ENCODE measurements around the gene NECTIN1. TPM values are rescaled to one million over a fixed set of nuclear protein-coding genes. Genes with fewer than 3 reads are reported as not detected.

NECTIN1 gene
- total RNA-seq, 1 experiment from 2014 or later: 61.7 TPM

- no peak for DNase-seq
- no peaks in the 10 kb centered on the region for H3K27me3 ChIP-seq
- no peak overlapping the region for H3K27ac ChIP-seq
- H3K9me3 ChIP-seq (replicated peaks): no peaks in the 10 kb centered on the region
- 0 out of 2 replicates have a peak, but pooled peaks cover 3% of the 10 kb centered on the region for H3K36me3 ChIP-seq
- no peak overlapping the region for H3K4me3 ChIP-seq
- peaks cover 29% of the 10 kb centered on the region for H3K4me1 ChIP-seq
Measured at GRCh38 chr11:119691020-119691666, 37.9 kb downstream of the NECTIN1 start.

DNA sequence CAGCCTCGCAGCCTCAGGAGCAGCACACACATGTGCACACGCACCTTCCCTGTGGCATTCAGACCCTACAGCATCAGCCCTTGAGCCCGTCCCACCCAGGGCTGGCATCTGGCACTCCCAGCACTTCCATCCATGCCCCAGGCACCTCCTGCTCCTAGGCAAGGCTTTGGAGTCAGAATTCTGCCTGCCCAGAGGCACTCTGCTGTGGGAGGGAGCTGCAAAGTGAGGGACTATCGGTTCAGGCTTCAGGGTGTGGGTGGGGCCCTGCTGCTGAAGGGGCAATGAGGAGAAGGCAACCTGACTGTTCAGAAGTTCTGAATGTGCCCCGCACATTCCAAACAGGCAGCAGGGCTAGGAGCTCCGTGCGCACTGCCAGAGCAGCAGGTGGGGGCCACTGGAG is 39.7 kb downstream of the NECTIN1 start:
- Histone ChIP-seq H3K27me3 (no peaks in the 10 kb centered on the region), H3K9me3 (replicated peaks) (no peaks in the 10 kb centered on the region), H3K27ac (no peak overlapping the region), H3K36me3 (no peaks in the 10 kb centered on the region), H3K4me3 (no peak overlapping the region), H3K4me1 (peaks cover 32% of the 10 kb centered on the region)
- no peak for DNase-seq

DNA sequence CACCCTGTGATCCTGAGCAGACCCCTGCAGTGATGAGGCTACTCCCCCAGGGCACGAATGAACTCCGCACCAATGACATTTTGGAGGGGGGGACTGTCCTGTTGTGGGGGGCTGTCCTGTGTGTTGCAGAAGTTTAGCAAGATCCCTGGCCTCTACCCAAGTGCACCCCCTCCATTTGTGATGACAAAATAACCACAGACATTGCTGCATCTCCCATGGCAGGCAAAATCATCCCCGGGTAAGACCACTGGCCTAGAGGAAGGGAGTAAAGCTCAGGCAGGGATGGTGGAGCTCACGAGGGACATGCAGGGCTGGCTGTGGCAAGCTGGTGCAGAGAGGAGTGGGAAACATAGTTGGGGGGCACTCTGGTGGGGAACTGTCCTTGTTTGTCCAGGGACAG is 40.6 kb downstream of the NECTIN1 start:
- H3K4me3 ChIP-seq: no peak overlapping the region
- peaks cover 25% of the 10 kb centered on the region for H3K4me1 ChIP-seq
- no peaks in the 10 kb centered on the region for H3K36me3 ChIP-seq
- H3K9me3 ChIP-seq (replicated peaks): no peaks in the 10 kb centered on the region
- no peak for DNase-seq
- no peaks in the 10 kb centered on the region for H3K27me3 ChIP-seq
- H3K27ac ChIP-seq: no peak overlapping the region

DNA sequence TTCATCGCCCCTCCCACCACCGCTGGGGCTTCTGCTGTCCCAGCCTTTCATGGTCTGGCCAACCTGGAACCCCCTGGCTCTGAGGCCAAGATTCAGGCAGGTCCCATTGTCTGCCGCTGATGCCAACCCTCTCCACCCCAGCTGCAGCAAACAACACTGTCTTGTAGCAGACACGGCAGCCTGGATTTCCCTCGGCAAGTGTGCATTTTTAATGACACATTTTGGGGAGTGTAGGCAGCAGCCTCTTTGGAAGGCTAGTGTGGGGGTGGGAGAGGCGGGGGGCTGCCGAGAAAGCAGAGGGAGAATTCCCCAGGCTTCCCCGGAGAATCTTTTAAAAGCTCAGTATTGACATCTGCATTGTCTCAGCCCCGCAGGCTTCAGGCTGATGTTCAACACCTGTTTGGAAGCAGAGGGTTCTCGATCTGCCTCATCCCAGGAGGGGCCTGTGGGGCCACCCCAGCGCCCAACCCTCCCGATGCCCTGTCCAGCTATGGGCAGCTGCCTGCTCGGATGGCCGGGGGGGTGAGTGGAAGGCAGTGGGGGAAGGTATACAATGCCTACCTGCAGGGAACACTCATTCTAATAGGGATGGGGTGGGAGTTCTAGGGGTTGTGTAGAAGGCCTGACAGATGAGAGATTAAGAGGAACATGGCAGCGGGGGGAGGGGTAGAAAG is 41.5 kb downstream of the NECTIN1 start:
- H3K27ac ChIP-seq: no peak overlapping the region
- no peak overlapping the region for H3K4me3 ChIP-seq
- H3K4me1 ChIP-seq: peaks cover 20% of the 10 kb centered on the region
- no peaks in the 10 kb centered on the region for H3K9me3 ChIP-seq (replicated peaks)
- H3K36me3 ChIP-seq: no peaks in the 10 kb centered on the region
- DNase-seq: no peak
- no peaks in the 10 kb centered on the region for H3K27me3 ChIP-seq

DNA sequence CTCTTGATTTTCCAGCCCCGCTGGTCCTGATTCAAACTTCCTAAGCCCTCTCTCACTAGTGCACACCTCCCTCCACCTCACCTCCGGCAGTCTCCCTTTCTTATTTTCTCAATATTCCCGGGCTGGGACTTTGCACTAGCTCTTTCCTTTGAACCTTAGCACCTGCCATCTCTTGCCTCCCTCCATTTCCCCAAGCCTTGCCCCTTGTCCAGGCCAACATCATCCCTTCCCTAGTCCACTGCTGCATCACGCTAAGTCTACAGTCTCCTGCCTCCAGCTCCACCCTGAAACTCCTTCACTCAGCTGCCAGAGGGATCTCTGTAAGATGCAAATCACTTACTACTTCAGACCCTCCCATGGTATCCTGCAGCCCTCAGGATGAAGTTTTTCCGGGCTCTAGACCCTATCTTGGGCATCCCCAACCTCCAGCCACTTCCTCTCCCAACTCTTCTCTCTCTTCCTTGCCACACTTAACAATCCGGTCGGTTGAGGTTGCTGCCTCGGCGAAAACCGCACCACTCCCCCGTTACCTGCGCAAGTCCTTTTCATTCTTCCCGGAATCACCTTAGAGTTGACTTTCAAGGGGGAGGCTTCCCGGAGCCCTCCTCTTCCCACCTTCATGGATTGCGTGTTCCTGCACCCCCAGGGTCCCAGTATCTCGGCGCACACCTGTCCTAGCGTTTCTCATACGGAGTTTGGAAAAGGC is 42.7 kb downstream of the NECTIN1 start:
- DNase-seq: no peak
- Histone ChIP-seq H3K9me3 (replicated peaks) (no peaks in the 10 kb centered on the region), H3K4me3 (no peak overlapping the region), H3K27ac (no peak overlapping the region), H3K27me3 (no peaks in the 10 kb centered on the region), H3K36me3 (no peaks in the 10 kb centered on the region), H3K4me1 (peaks cover 15% of the 10 kb centered on the region; the same call in 1 of the 2 replicates)

GRCh38 chr11:119685111-119685746 is 43.8 kb downstream of the NECTIN1 start:
- H3K4me1 ChIP-seq: peaks cover 13% of the 10 kb centered on the region; the same call in 1 of the 2 replicates
- no peaks in the 10 kb centered on the region for H3K36me3 ChIP-seq
- no peak for DNase-seq
- H3K27me3 ChIP-seq: no peaks in the 10 kb centered on the region
- no peak overlapping the region for H3K4me3 ChIP-seq
- H3K9me3 ChIP-seq (replicated peaks): no peaks in the 10 kb centered on the region
- H3K27ac ChIP-seq: no peak overlapping the region

DNA sequence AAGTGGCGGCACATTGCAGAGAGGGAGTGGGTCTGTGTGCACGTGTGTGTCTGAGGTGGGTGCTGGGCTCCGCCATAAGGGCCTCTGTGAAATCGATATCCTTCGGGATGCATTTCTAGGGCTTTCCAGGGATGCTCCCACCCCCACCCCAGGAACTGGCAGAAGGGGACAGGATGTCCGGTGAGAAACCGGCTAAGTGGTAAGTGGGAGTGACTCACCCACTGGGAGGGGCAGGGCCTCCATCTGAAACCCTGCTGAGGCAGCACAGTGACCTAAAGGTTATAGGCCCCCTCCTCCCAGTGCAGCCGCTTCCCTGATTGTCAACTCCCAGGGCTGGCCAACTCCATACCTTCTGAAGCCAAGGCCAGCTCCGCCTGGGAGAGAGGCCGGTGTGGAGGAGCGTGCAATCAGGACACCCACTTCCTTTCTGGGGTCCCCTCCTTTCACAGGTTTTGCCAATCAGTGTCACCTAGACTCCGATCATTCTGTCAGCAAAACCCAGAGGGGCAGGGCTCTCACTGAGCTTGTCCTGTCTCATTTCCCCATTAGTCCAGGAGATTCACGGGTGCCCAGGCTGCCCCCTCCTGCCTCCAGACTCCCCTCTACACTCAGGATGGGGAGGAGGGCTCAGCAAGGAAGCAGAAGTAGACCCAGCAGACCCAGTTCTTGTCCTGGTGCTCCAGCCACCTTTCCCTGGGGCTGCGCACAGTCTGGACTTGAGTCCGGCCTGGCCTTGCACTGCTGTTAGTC is 44.5 kb downstream of the NECTIN1 start:
- no peaks in the 10 kb centered on the region for H3K27me3 ChIP-seq
- H3K9me3 ChIP-seq (replicated peaks): no peaks in the 10 kb centered on the region
- H3K4me1 ChIP-seq: peaks cover 13% of the 10 kb centered on the region; the same call in 1 of the 2 replicates
- peak overlapping the region; percentile 11; the same call in 1 of the 2 replicates for H3K27ac ChIP-seq
- H3K36me3 ChIP-seq: no peaks in the 10 kb centered on the region
- no peak overlapping the region for H3K4me3 ChIP-seq
- DNase-seq: peak; percentile 50 to 51

DNA sequence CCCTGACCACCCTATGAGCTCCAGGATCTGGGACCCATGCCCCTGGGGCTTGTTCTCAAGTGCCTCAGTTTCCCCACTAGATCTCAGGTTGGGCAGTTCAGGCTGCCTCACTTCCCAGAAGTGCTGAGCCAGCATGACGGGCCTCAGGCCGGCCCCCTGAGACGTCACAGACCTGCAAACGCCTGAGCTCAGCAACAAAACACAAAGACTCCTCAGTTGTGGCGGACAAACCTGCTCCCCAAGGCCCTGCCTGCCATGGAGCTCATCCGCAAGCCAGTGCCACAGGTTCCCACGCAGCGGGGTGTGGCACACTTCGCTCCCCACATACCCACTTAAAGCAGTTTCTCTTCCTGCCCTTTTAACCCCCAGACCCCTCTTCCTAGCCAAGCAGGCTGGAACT is 45.2 kb downstream of the NECTIN1 start:
- Histone ChIP-seq H3K27me3 (no peaks in the 10 kb centered on the region), H3K4me1 (peaks cover 13% of the 10 kb centered on the region; the same call in 1 of the 2 replicates), H3K27ac (peak overlapping the region; percentile 11; the same call in 1 of the 2 replicates), H3K36me3 (no peaks in the 10 kb centered on the region), H3K4me3 (no peak overlapping the region), H3K9me3 (replicated peaks) (no peaks in the 10 kb centered on the region)
- DNase-seq: no peak

GRCh38 chr11:119681361-119681910 is 47.6 kb downstream of the NECTIN1 start:
- H3K4me1 ChIP-seq: peaks cover 13% of the 10 kb centered on the region; the same call in 1 of the 2 replicates
- no peaks in the 10 kb centered on the region for H3K27me3 ChIP-seq
- H3K4me3 ChIP-seq: no peak overlapping the region
- no peaks in the 10 kb centered on the region for H3K9me3 ChIP-seq (replicated peaks)
- H3K27ac ChIP-seq: no peak overlapping the region
- DNase-seq: no peak
- H3K36me3 ChIP-seq: peaks cover 17% of the 10 kb centered on the region

- no peaks in the 10 kb centered on the region for H3K9me3 ChIP-seq (replicated peaks)
- H3K27ac ChIP-seq: no peak overlapping the region
- H3K27me3 ChIP-seq: no peaks in the 10 kb centered on the region
- peaks cover 11% of the 10 kb centered on the region; the same call in 1 of the 2 replicates for H3K4me1 ChIP-seq
- H3K36me3 ChIP-seq: peaks cover 18% of the 10 kb centered on the region
- DNase-seq: no peak
- no peak overlapping the region for H3K4me3 ChIP-seq
Measured at GRCh38 chr11:119680541-119681360, 48.2 kb downstream of the NECTIN1 start.

DNA sequence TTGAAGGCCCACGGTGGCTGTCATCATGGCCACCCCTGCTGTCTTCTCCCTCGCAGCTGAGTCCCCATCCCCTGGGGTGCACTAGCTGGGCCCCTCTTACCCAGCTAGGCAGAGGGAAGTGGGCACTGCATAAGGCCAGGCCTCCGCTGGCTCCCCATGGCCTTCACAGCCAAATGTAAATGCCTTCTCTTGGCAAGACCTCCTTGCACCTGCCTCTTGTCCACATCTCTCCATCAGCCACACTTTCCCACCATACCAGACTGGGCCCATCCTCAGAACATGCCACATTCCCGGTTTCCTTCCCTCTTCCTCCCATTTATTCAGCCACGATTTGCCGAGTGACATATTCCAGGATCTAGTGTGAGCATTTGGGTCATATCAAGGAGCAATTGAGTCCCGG is 49.7 kb downstream of the NECTIN1 start:
- peaks cover 27% of the 10 kb centered on the region for H3K36me3 ChIP-seq
- no peaks in the 10 kb centered on the region for H3K9me3 ChIP-seq (replicated peaks)
- no peak overlapping the region for H3K4me3 ChIP-seq
- no peak overlapping the region for H3K27ac ChIP-seq
- H3K4me1 ChIP-seq: peaks cover 3% of the 10 kb centered on the region; the same call in 1 of the 2 replicates
- no peaks in the 10 kb centered on the region for H3K27me3 ChIP-seq
- DNase-seq: no peak

DNA sequence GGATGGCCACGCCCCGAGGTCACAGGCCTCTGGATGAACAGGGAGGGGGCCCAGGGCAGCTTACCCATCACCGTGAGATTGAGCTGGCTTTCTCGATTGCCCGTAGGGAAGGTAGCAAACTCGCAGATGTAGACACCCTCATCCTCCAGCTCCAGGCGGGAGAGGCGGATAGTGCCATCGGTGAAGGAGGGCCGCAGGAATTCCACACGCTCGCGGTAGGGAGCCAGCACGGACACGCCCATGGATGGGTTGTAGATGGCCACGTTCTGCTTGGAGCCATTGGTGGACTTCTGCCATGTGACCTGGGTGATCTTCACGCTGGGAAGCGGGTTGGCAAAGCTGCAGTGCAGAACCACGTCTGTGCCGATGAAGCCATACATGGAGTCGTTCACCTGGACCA is 50.6 kb downstream of the NECTIN1 start:
- no peak for DNase-seq
- H3K4me1 ChIP-seq: peaks cover 8% of the 10 kb centered on the region

GRCh38 chr11:119677840-119678239 is 51.2 kb downstream of the NECTIN1 start:
- H3K4me1 ChIP-seq: peaks cover 13% of the 10 kb centered on the region
- no peaks in the 10 kb centered on the region for H3K9me3 ChIP-seq (replicated peaks)
- no peaks in the 10 kb centered on the region for H3K27me3 ChIP-seq
- peaks cover 40% of the 10 kb centered on the region for H3K36me3 ChIP-seq
- H3K4me3 ChIP-seq: no peak overlapping the region
- no peak for DNase-seq
- H3K27ac ChIP-seq: no peak overlapping the region

More for the DNA sequence above, 50.6 kb downstream of the NECTIN1 start:
- H3K9me3 ChIP-seq (replicated peaks): no peaks in the 10 kb centered on the region
- H3K36me3 ChIP-seq: peaks cover 36% of the 10 kb centered on the region
- H3K27ac ChIP-seq: no peak overlapping the region
- H3K27me3 ChIP-seq: no peaks in the 10 kb centered on the region
- H3K4me3 ChIP-seq: no peak overlapping the region
